HG03095 (cell line): ENCODE measurements around the gene FOXD4L6.
"Not testable (repeated sequence)": the region's sequence is repeated elsewhere in the genome, so short reads cannot be mapped to it uniquely, and the experiment has no call there.

Experiments
- ATAC-seq: cut with Tn5 transposase; IDR thresholded peaks from one replicate; pipeline ENCODE4 v1.9.1; 2021; ENCODE audit warnings: moderate library complexity; ENCODE audit not compliant: unreplicated experiment

The FOXD4L6 gene

GRCh38 chr9:41104542-41104941, 23.9 kb downstream of the FOXD4L6 start:
- not testable (repeated sequence) for ATAC-seq

GRCh38 chr9:41100508-41100907, 28.0 kb downstream of the FOXD4L6 start:
- not testable (repeated sequence) for ATAC-seq

- not testable (repeated sequence) for ATAC-seq
These were observed 29.7 kb downstream of the FOXD4L6 start for GRCh38 chr9:41098759-41099158.

- ATAC-seq = not testable (repeated sequence)
These were observed 33.4 kb downstream of the FOXD4L6 start for GRCh38 chr9:41095060-41095459.

- ATAC-seq = not testable (repeated sequence)
These were observed 34.3 kb downstream of the FOXD4L6 start for GRCh38 chr9:41094010-41094773.

GRCh38 chr9:41090922-41091321, 37.6 kb downstream of the FOXD4L6 start:
- ATAC-seq = not testable (repeated sequence)

GRCh38 chr9:41090386-41090785, 38.1 kb downstream of the FOXD4L6 start:
- not testable (repeated sequence) for ATAC-seq

- not testable (repeated sequence) for ATAC-seq
These were observed 39.9 kb downstream of the FOXD4L6 start for GRCh38 chr9:41088450-41089059.

GRCh38 chr9:41087929-41088328, 40.6 kb downstream of the FOXD4L6 start:
- not testable (repeated sequence) for ATAC-seq

- not testable (repeated sequence) for ATAC-seq
These were observed 41.2 kb downstream of the FOXD4L6 start for GRCh38 chr9:41087157-41087780.

- not testable (repeated sequence) for ATAC-seq
These were observed 41.8 kb downstream of the FOXD4L6 start for GRCh38 chr9:41086685-41087084.

- ATAC-seq = not testable (repeated sequence)
These were observed 42.3 kb downstream of the FOXD4L6 start for GRCh38 chr9:41086215-41086614.

GRCh38 chr9:41082358-41082757, 46.1 kb downstream of the FOXD4L6 start:
- not testable (repeated sequence) for ATAC-seq

- not testable (repeated sequence) for ATAC-seq
These were observed 49.0 kb downstream of the FOXD4L6 start for GRCh38 chr9:41079464-41079863.

- ATAC-seq = not testable (repeated sequence)
These were observed 50.9 kb downstream of the FOXD4L6 start for GRCh38 chr9:41077586-41077985.
